ENCODE data around the gene COX7B2.
A peak's percentile ranks its signal among the peaks of the same experiment; 100 is the strongest.

Gene COX7B2

DNA sequence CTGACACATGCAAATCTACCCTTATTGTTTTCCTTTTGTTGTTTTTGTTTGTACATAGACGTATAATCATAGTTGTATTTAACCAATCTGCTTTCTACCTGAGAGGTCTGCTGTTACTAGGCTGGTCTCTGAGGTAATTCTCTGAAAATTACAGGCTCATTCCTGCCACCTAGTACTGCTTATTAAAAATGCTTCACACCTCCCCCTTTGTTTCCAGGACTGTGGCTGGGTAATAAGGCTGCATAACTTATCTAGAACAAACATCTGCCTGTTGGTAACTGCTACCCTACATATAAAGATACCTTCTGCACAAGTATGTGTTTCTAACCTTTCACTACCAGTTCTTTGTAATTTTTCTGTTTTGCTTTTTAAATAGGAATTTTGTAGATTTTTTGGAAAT is 34.2 kb downstream of the COX7B2 start:
- no peak overlapping the region for H3K9ac ChIP-seq (ENCODE audit: insufficient read length)
- no peak overlapping the region for H3K27ac ChIP-seq
- no peak for DNase-seq (ENCODE audit: low read depth, low spot score)
- H3K9me3 ChIP-seq (ENCODE audit: low read depth, low read length) = no peaks in the 10 kb centered on the region; the same call in 1 of the 2 replicates
- H3K36me3 ChIP-seq (ENCODE audit: insufficient read depth, low read length) = no peaks in the 10 kb centered on the region
- no peak overlapping the region for H3K4me3 ChIP-seq
- TF ChIP-seq EZH2 (IDR thresholded peaks at IDR 0.05) (no peak), POLR2AphosphoS5 (IDR thresholded peaks at IDR 0.05; ENCODE audit: borderline replicate concordance, low read depth, low read length) (no peak), FOXP2 (optimal IDR thresholded peaks at IDR 0.05; ENCODE audit: control extremely low read depth, extremely low read length, insufficient read depth) (no peak)

DNA sequence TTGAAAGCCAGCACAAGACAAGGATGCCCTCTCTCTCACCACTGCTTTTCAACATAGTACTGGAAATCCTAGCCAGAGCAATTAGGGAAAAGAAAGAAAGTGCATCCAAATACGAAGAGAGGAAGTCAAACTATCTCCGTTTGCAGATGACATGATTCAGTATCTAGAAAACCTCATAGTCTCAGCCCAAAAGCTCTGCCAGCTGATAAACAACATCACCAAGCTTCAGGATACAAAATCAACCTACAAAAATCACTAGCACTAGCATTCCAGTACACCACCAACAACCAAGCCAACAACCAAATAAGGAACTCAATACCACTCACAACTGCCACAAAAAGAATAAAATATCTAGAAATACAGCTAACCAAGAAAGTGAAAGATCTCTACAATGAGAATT is 38.6 kb downstream of the COX7B2 start:
- Histone ChIP-seq H3K9me3 (ENCODE audit: low read depth, low read length) (no peaks in the 10 kb centered on the region; the same call in 1 of the 2 replicates), H3K4me3 (no peak overlapping the region), H3K36me3 (ENCODE audit: insufficient read depth, low read length) (no peaks in the 10 kb centered on the region), H3K27ac (no peak overlapping the region), H3K9ac (ENCODE audit: insufficient read length) (no peak overlapping the region)
- TF ChIP-seq EZH2 (IDR thresholded peaks at IDR 0.05) (no peak), FOXP2 (optimal IDR thresholded peaks at IDR 0.05; ENCODE audit: control extremely low read depth, extremely low read length, insufficient read depth) (no peak), POLR2AphosphoS5 (IDR thresholded peaks at IDR 0.05; ENCODE audit: borderline replicate concordance, low read depth, low read length) (no peak)
- no peak for DNase-seq (ENCODE audit: low read depth, low spot score)

DNA sequence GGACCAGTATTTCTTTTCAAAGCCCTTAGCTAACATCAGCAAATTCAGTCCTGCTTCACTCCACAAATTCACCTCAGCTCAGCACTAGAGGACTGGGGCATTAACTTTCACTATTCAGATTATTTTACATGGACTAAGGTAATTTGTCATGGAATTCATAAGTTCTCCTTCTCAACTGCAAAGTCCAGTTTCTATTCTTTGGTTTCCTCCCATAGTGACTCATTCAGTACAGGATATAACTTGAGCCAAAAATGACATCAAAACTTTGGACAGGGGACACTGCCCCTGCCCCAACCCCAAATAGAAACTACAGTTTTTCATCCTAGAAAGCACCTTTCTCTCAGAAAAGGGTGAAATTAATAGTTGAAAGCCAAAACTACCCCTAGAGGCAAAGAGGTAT is 52.7 kb downstream of the COX7B2 start:
- Histone ChIP-seq H3K4me3 (no peak overlapping the region), H3K27ac (no peak overlapping the region), H3K9ac (ENCODE audit: insufficient read length) (no peak overlapping the region), H3K36me3 (ENCODE audit: insufficient read depth, low read length) (no peaks in the 10 kb centered on the region), H3K9me3 (ENCODE audit: low read depth, low read length) (no peaks in the 10 kb centered on the region)
- TF ChIP-seq EZH2 (IDR thresholded peaks at IDR 0.05) (no peak), FOXP2 (optimal IDR thresholded peaks at IDR 0.05; ENCODE audit: control extremely low read depth, extremely low read length, insufficient read depth) (no peak), POLR2AphosphoS5 (IDR thresholded peaks at IDR 0.05; ENCODE audit: borderline replicate concordance, low read depth, low read length) (no peak)
- no peak for DNase-seq (ENCODE audit: low read depth, low spot score)

DNA sequence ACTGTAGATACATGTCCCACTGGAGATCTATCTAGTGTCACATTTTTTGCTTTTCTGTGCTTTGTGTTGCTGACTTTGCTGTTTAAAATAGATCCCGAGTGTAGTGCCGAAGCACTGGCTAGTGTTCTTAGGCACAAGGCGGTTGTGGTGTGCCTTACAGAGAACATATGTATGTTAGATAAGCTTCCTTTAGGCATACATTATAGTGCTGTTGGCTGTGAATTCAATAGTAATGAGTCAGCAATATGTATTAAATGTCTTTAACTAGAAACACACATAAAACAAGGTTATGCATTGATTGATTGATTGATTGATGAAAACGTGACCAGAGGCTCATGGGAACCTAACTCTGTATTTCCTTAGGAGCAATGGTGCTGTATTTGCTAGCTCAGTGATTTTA is 56.2 kb downstream of the COX7B2 start:
- DNase-seq (ENCODE audit: low read depth, low spot score) = no peak
- no peak for TF ChIP-seq POLR2AphosphoS5 (IDR thresholded peaks at IDR 0.05; ENCODE audit: borderline replicate concordance, low read depth, low read length)
- no peak for TF ChIP-seq EZH2 (IDR thresholded peaks at IDR 0.05)
- TF ChIP-seq FOXP2 (optimal IDR thresholded peaks at IDR 0.05; ENCODE audit: control extremely low read depth, extremely low read length, insufficient read depth) = no peak

DNA sequence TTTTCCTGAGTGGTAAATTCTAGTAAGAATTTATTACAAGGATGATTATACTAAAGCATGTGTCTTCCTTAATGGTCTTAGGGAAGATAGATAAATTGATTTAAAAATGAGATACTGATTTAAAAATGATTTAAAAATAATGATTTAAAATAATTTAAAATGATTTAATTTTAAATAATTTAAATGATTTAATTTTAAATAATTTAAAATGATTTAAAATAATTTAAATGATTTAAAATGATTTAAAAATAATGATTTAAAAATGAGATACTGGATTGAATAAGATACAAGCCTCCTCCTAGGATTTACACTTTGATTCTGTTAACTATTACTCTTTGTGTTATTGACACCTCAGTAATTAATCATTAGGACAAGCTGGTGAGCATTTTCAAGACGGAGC is 59.0 kb downstream of the COX7B2 start:
- H3K4me3 ChIP-seq = no peak overlapping the region
- no peak overlapping the region for H3K9ac ChIP-seq (ENCODE audit: insufficient read length)
- H3K27ac ChIP-seq = no peak overlapping the region
- H3K9me3 ChIP-seq (ENCODE audit: low read depth, low read length) = no peaks in the 10 kb centered on the region
- TF ChIP-seq POLR2AphosphoS5 (IDR thresholded peaks at IDR 0.05; ENCODE audit: borderline replicate concordance, low read depth, low read length) (no peak), FOXP2 (optimal IDR thresholded peaks at IDR 0.05; ENCODE audit: control extremely low read depth, extremely low read length, insufficient read depth) (no peak), EZH2 (IDR thresholded peaks at IDR 0.05) (no peak)
- DNase-seq (ENCODE audit: low read depth, low spot score) = no peak
- no peaks in the 10 kb centered on the region for H3K36me3 ChIP-seq (ENCODE audit: insufficient read depth, low read length)

More for the DNA sequence above, 56.2 kb downstream of the COX7B2 start:
- H3K4me3 ChIP-seq = no peak overlapping the region
- no peak overlapping the region for H3K27ac ChIP-seq
- no peaks in the 10 kb centered on the region for H3K36me3 ChIP-seq (ENCODE audit: insufficient read depth, low read length)
- H3K9me3 ChIP-seq (ENCODE audit: low read depth, low read length) = no peaks in the 10 kb centered on the region
- no peak overlapping the region for H3K9ac ChIP-seq (ENCODE audit: insufficient read length)

DNA sequence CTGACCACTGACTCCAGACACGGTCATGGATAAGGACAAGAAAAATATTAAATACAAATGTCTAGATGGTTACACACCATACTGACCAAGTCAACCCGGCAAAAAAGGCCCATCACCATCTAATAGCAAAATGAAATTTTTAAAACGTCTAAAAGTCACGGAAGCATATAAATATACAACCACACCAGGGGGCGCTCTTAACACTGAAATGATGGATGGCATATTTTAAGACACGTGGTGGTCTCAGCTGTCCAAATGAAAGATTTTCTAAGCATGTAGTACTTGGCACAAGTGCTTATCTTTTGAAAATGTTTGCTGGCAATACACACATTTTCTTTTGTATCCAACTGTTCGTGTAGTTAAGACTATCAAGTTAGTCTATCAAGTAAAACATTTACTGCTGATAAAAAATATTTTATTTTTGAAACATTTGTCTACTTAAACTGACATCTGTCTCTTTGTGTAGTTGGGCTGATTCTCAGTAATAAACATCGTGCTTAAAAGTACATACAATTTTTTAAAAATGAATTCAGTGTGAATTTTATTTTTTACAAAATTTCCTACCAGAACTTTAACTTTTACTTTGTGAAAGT is 64.6 kb downstream of the COX7B2 start:
- Histone ChIP-seq H3K27ac (no peak overlapping the region), H3K9me3 (ENCODE audit: low read depth, low read length) (no peaks in the 10 kb centered on the region), H3K9ac (ENCODE audit: insufficient read length) (peak overlapping the region; percentile 16), H3K36me3 (ENCODE audit: insufficient read depth, low read length) (no peaks in the 10 kb centered on the region), H3K4me3 (no peak overlapping the region)
- TF ChIP-seq EZH2 (IDR thresholded peaks at IDR 0.05) = no peak
- no peak for TF ChIP-seq POLR2AphosphoS5 (IDR thresholded peaks at IDR 0.05; ENCODE audit: borderline replicate concordance, low read depth, low read length)
- no peak for TF ChIP-seq FOXP2 (optimal IDR thresholded peaks at IDR 0.05; ENCODE audit: control extremely low read depth, extremely low read length, insufficient read depth)
- peak; percentile 55 for DNase-seq (ENCODE audit: low read depth, low spot score)

DNA sequence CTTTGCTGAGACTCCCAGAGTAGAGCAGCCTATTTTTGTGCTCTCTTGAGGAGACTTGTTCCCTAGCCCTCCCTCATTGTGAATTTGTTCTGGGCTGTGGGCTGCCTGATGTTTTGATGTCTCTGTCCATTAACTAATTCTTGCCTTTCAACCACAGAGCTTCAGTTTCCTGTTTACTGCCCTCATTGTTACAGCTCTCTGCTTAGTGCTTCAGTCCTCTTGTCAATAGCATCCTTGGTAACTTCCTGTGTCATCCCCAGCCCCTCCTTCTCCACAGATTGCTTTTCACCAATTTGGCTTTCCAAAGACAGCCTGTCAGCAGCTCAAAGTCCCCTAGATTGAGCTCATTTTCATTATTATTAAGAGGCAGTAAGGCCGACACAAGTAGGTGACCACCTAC is 69.9 kb downstream of the COX7B2 start:
- Histone ChIP-seq H3K36me3 (ENCODE audit: insufficient read depth, low read length) (no peaks in the 10 kb centered on the region), H3K4me3 (no peak overlapping the region), H3K9me3 (ENCODE audit: low read depth, low read length) (no peaks in the 10 kb centered on the region), H3K27ac (no peak overlapping the region), H3K9ac (ENCODE audit: insufficient read length) (no peak overlapping the region)
- DNase-seq (ENCODE audit: low read depth, low spot score) = no peak
- no peak for TF ChIP-seq FOXP2 (optimal IDR thresholded peaks at IDR 0.05; ENCODE audit: control extremely low read depth, extremely low read length, insufficient read depth)
- no peak for TF ChIP-seq POLR2AphosphoS5 (IDR thresholded peaks at IDR 0.05; ENCODE audit: borderline replicate concordance, low read depth, low read length)
- TF ChIP-seq EZH2 (IDR thresholded peaks at IDR 0.05) = no peak

DNA sequence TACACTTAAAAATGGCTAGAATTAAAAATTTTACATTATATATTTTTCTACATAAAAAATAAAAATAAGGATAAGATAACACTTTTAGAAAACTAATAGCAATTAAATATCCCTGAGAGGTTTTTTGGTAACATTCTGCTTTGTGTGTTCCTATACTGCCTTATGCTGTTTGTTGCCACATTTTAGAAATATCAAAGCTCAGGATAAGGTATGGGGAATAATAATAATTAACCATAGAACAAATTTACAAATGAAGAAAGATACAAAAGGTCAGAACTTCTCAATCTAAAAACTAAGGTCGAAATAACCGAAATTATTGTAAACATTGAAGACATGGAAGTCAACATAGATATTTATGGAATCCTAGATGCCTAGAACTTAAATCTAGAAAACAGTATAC is 71.4 kb downstream of the COX7B2 start:
- Histone ChIP-seq H3K4me3 (no peak overlapping the region), H3K36me3 (ENCODE audit: insufficient read depth, low read length) (no peaks in the 10 kb centered on the region), H3K27ac (no peak overlapping the region), H3K9me3 (ENCODE audit: low read depth, low read length) (no peaks in the 10 kb centered on the region), H3K9ac (ENCODE audit: insufficient read length) (no peak overlapping the region)
- no peak for DNase-seq (ENCODE audit: low read depth, low spot score)
- TF ChIP-seq EZH2 (IDR thresholded peaks at IDR 0.05) (no peak), FOXP2 (optimal IDR thresholded peaks at IDR 0.05; ENCODE audit: control extremely low read depth, extremely low read length, insufficient read depth) (no peak), POLR2AphosphoS5 (IDR thresholded peaks at IDR 0.05; ENCODE audit: borderline replicate concordance, low read depth, low read length) (no peak)

DNA sequence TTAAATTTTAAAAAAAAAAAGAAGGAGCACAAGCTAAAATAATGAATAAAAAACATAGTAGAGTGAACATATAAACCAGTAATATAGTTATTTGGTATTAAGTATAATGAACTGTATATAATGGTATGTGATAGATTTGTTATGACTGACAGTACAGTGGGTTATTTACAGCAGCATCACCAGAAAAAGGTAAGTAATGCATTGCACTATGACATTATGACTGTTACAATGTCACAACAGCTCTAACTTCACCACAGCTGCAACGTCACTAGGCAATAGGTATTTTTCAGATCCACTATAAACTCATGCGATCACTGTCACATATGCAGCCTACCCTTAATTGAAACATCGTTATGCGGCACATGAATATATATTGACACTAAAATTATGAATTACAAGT is 72.5 kb downstream of the COX7B2 start:
- DNase-seq (ENCODE audit: low read depth, low spot score) = no peak
- Histone ChIP-seq H3K9me3 (ENCODE audit: low read depth, low read length) (no peaks in the 10 kb centered on the region), H3K36me3 (ENCODE audit: insufficient read depth, low read length) (no peaks in the 10 kb centered on the region), H3K27ac (no peak overlapping the region), H3K9ac (ENCODE audit: insufficient read length) (no peak overlapping the region), H3K4me3 (no peak overlapping the region)
- TF ChIP-seq FOXP2 (optimal IDR thresholded peaks at IDR 0.05; ENCODE audit: control extremely low read depth, extremely low read length, insufficient read depth) (no peak), POLR2AphosphoS5 (IDR thresholded peaks at IDR 0.05; ENCODE audit: borderline replicate concordance, low read depth, low read length) (no peak), EZH2 (IDR thresholded peaks at IDR 0.05) (no peak)

Data from SK-N-MC (cell line).